EH (cell line): ENCODE data around the gene DPYSL4.

ENCODE experiments used
- DNase-seq: peaks from one replicate; pipeline ENCODE4 v3.0.0-alpha.2; 2015; ENCODE audit warnings: low read depth

Gene DPYSL4

DNA sequence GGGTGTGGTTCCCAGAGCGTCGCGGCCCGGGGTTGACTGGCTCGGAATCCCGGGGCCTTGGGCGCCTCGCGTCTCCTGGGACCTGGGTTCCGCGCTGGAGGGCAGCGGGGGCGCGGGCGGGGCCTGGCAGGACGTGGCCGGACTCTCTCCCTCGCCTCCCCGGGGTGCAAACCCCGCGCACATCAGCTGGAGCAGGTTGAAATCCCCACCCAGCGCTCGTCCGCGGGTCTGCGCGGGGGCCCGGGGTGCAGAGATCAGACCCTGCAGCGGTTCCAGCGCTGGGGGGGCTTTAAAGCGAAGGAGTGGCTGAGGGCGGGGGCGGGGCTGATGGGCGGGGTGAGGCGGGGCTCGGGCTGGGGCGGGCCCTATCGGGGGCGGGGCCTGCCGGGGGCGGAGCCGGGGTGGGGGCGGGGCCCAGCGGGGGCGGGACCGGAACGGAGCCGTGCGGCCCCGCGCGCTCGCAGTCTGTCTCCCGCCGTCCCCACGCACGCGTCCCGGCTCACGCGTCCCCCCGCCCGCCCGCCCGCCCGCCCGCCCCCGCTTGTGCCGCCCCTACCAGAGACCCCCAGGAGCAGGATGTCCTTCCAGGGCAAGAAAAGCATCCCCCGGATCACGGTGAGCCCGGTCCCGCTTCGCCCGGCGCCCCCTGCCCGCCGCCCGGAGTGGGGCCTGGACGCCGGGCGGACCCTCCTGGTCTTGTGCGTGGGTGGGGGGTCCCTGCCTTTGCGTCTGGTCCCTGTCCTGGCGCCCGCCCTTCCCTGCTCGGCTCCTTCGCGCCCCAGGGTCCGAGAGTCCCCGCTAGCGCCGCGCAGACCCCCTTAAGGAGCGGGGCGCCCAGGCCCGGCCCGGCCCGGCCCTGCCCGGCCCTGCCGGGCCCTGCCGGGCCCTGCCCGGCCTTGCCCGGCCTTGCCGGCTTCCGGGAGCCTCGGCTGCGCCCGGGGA, at the start of gene DPYSL4:
Gene DPYSL4 (plus strand): TSS at position 461 of the 942 bp plus-strand sequence. CDS start 116 bp downstream, at position 577.
- peak; percentile 19 for DNase-seq

DNA sequence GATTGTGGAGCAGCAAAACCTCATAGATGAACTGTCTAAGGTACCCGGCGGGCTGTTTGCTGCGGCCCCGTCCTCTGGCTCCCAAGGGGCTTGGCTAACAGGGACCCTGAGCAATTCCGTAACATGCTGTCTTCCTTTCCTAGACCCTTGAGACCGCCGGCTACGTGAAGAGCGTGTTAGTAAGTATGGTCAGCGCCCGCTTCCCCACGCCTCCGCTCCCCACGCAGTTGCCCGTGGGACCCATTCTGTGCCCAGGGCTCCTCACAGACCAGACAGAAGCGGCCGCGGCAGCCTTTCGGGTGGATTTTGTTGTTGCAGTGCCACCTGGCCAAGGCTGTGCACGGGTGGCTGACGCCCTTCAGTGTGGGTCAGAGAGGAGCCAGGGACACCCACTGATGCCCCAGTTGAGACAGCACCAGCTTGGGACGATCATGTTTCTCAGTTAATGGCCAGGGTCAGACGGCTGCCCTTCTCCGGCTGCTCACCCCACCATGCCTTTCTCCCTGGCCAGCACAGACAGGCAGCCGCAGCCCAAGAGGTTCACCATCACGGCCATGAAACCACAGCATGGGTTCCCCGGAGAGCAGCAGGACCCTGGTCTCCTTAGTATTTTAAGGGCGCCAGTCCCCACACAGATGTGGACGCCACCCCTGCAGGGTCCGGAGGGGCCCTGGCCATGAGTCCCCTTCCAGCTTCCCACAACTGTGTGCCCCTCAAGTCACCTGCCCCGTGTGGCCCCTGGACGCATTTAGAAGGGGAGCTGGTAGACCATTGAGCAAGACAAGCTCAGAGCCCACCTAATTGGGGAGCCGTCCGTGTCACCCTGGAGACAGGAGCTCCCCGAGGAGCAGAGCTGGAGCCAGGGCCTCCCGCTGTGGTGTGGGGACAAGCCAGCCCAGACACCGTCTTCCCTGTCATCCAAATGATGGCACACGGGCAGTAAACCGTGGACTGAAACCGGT, 49.4 kb upstream of the DPYSL4 start:
- DNase-seq, result no peak

DNA sequence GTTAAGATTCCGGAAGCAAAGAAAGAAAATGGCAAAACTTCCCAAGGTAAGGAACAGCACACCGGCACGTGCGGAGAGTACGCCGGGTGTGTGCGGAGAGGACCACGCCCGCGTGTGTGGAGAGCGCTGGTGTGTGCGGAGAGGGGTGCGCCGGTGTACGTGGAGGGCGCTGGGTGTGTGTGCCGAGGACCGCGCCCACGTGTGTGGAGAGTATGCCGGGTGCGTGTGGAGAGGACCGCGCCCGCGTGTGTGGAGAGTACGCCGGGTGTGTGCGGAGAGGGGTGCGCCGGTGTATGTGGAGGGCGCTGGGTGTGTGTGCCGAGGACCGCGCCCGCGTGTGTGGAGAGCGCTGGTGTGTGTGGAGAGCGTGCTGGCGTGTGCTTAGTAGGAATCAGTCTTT, 48.6 kb upstream of the DPYSL4 start:
- no peak for DNase-seq

DNA sequence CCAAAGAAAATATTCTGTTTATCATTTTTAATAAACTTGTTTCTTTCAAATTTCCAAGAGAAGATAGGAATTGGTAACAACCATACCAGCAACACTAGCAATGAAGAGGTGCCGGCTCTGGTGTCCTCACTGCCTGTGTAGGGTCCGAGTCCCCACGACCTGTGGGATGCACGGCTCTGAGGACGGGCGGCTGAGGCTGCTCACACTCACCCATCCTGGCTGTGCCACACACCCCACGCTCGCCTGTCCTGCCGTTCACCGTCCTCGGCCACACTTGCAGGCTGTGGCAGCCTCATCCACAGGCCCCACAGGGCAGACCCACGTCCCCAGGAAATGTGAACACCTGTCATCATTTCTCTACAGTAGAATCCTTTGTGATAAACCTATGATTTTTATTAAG, 48.2 kb upstream of the DPYSL4 start:
- no peak for DNase-seq

DNA sequence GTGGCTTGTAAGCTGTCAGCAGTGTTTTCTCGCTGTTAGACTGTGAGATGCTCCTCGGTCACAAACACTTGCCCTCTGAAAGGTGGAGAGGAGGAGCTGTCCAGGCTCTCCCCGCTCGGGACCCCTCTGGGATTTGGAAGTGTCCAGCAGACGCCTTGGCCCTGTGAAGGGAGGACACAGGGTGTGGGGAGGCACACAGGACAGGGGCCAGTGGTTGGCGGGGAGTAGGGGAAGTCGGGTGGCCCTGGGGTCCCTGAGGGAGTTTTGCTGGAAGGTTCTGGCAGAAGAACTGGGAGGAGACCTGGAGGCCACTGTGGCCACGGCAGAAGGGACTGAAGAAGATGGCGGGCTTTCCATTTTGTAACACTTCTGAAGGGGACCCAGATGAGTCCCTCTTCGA, 47.2 kb upstream of the DPYSL4 start:
- DNase-seq, result no peak

DNA sequence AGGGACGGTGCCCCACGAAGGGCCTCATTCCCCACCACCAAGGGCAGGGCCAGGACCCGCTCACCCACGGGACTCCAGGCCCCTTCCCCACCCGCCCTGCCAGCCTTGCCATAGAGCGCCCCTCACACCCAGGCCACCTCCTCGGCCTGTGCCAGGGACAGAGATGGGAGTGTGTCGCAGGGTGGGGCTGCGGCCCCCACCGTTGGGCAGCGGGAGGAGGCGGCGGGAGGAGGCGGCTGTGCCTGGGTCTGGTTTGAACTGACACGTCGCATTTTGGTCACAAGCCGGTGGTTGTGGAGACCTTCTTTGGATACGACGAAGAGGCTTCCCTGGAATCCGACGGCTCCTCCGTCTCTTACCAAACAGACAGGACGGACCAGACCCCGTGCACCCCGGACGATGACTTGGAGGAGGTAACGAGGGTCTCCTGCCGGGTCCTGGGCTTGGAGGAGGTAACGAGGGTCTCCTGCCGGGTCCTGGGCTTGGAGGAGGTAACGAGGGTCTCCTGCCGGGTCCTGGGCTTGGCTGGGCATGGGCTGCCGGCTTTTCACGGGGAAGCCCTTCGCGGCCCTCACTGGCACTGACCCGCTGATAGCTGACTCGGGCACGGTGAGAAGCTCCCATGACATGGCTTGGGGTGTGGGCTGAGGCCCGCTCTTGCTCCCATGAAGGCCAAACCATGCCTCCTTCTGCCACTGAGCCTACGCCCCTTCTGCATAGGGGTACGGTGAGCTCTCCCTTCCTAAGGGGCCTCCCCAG, 46.4 kb upstream of the DPYSL4 start:
- DNase-seq, result no peak

DNA sequence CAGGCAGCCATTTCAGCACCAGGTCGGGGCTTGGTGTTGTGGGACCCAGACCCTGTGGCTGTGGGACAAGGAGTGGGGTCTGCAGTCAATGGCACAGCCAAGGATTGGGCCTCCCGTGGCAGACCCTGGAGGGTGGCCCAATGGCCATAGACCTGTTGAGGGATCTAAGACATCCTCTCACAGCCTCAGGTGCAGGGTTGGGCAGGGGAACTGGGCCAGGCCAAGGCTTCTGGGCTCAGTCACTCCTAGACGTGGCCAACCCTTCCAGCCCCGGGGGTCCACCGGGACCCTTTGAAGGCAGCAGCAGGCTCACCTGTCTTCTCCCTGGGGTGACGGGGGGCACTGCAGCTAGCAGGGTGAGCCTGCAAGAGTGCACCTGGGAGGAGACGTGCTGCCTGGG, 45.7 kb upstream of the DPYSL4 start:
- DNase-seq, result no peak

DNA sequence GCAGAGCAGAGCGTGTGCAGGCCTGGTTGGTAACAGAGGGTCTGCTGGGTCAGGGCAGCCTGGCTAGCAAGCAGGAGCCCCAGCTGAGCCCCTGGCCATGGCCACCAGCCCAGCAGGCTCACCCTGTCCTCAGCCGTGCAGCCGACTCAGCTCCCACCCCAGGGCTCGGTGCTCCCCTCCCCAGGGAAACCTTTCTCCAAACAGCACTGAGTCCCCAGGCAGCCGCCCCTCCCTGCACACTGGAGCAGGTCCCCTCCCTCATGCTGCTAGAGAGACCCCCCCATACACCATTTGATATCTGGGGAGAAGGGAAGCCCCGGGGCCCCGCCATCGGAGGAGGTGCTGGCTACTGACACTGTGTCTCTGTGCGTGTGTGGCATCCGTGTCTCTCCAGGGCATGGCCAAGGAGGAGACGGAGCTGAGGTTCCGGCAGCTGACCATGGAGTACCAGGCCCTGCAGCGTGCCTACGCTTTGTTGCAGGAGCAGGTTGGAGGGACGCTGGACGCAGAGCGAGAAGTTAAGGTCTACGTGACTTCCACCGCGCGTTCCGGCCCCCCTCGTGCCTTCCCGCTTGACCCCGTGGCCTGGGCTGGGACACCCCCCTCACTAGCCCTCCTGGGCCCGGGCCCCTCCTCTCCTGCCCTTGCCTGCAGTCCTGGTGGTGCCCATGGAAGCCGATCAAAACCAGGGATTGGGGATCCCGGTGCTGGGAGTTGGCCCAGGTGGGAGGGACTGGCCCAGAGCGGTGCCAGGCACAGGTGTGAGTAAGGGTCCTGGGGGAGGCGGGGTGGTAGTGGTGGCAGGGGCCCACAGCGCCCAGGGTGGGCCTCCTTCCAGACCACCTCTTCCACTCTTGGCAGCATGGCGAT, 45.0 kb upstream of the DPYSL4 start:
- DNase-seq, result no peak

DNA sequence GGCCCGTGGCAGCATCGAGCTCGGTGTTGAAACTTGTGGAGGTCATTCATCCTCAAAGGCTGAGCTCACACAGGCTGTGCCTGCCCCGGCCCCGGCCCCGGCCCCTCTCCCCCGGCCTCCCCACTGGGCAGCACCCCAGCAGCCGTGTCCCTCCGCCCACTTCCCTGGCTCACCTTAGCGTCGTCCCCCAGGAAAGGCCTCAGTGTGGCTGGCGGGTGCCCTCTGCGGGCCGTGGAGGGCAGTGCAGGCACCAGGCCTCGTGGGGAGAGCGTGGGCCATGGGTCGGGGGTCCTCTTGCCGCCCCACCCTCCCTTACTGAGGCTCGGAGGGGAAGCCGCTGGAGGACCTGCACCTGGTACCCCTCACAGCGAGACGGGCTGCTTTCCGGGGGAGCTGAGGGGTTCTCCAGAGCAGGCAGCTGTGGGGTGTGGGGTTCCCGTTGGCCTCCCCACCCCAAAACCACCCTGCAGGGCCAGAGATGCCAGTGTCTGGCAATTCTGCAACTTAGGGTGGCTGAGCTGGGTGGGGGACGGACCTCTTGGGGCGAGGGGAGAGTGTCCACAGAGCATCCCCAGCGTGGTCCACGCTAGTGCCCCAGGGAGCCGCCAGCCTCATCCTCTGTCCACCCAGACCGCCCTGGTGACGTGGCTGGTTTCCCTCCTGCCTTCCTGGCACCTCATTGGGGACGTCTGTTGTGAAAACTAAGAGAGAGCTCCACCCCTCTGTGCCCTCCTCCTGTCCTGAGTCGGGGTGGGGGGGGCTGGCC, 44.2 kb upstream of the DPYSL4 start:
- DNase-seq, result peak; percentile 56

DNA sequence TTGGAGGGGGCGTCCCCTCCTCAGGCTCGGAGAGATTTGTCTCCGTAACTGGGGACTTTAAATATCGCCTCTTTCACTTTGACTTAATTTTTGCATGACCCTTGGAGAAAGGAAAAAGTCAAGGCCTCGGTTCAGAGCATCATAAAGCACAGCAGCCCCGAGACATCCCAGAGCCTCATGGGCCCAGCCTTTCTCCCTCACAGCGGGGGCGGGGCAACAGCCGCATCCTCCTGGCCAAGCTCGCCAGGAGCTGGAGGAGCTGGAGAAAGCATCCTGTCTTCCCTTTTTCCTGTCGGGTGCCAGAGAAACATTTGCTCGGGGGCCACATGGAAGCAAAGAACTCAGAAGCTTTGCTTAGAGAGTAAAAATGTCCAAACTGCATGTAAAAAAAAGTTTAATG, 43.6 kb upstream of the DPYSL4 start:
- DNase-seq, result peak; percentile 34

DNA sequence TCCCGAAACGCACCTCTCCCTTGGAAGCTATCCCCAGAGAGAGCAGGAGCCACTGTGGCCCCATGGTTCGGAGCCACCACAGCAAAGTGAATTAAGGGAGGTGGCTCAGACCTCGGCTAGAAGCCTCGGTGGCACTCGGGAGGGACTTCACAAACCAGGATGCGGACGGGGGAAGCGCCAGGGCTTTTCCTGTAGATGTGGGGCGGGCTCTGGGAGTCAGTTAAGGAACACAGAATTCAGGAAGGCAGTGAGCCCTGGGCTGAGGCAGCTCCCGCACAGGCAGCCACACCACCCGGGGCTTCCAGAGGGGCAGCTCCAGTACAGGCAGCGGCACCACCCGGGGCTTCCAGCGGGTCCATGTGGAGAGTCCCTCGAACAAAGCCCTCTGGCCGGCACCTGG, 42.7 kb upstream of the DPYSL4 start:
- no peak for DNase-seq

DNA sequence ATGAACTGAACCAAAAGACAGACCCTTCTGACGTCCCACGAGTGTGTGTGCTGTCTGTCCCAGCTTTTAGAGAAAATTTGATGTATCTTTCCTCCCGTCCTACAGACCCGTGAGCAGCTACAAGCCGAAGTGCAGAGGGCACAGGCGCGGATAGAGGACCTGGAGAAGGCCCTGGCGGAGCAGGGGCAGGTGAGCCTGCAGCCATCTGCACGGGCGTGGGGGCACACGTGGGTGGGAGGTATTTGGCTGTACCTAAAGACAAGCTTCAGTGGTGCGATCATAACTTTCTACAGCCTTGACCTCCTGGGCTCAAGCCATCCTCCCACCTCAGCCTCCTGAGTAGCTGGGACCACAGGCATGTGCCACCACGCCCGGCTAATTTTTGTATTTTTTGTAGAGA, 41.7 kb upstream of the DPYSL4 start:
- no peak for DNase-seq

DNA sequence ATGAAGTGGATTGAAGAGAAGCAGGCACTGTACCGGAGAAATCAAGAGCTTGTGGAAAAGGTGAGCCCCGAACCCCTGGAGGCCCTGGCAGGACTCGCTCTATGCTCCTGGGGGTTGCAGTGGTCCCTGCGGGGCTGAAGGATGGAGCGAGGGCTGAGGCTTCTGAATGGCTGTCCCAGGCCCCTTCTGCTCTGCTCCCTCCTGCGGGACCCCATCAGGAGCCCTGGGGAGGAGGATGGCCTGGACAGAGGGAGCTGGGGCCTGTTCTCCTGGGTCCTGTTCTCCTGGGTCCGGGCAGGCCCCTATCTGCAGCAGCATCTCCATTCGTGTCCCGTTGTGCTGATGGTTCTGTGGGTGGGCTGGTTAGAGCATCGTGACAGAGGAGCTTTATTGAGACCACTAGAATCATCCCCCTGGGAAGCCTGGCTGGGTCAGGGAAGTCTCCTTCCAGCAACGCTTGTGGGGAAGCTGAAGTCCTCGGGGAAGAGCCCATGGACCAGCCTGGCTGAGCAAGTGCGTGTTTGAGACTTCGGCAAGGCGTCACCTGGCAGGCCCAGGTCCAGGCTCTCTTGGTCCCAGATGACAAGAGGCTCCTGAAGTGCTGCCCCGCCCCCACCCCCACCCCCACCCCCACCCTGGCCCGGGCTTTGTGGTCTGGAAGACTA, 41.1 kb upstream of the DPYSL4 start:
- no peak for DNase-seq

DNA sequence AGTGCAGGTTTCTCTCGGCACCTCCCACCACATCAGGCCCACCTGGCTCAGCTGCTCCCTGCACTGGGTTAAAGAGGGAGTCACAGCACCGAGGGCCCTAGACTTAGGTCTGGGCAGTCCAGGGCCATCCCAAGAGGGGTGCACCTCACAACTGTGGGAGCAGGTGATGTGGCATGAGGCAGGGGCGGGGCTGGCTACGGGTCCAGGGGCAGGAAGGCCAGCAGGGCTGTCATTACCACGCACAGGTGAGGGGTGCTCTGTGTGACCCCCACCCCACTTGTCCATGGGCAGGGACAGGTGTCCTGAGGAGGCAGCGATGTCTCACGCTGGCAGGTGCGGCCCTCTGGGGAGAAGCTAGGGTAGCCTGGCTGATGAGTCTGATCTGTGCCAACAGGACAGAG, 40.5 kb upstream of the DPYSL4 start:
- DNase-seq, result no peak

DNA sequence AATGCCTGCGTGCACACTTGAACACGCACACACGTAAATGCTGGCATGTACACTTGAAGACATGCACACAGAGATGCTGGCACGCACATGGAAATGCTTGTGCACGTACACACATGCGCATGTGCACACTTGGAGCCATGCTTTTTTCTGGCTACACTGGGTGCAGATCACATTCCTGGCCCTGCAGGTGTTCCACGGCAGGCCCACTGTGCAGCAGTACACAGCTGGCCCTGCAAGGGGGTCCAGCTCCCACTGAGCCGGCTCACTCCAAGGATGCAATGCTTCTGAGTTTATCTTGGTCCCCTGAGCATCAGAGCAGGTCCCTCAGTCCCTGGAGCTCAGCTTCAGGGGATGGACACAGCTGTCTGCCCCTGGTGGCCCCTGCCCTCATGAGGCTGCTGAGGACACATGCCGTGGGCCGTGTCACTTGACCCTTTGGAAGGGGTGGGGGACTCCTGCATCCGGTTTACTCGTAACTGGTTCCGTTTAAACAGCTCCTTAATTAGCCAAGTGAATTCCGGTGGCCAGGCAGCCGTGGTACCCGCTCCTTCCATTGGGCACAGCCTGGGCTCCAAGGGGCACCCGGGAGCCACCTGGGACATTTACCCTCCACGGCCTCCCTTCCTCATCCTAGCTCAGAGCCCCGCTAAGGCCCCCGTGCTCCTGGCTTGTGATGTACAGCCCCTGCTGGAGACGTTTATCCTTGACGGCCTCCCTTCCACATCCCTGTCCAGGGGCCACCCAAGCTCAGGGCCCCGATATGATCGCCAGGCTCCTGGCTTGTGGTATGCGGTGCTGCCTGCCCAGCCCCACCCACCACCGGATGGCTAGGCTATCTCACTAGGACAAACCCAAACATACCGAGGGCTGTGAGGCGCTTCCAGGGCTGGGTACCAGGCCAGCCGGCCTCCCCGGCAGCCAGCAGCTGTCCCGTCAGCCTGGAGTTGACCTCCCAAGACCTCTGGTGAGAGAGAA, 39.5 kb upstream of the DPYSL4 start:
- DNase-seq, result no peak

DNA sequence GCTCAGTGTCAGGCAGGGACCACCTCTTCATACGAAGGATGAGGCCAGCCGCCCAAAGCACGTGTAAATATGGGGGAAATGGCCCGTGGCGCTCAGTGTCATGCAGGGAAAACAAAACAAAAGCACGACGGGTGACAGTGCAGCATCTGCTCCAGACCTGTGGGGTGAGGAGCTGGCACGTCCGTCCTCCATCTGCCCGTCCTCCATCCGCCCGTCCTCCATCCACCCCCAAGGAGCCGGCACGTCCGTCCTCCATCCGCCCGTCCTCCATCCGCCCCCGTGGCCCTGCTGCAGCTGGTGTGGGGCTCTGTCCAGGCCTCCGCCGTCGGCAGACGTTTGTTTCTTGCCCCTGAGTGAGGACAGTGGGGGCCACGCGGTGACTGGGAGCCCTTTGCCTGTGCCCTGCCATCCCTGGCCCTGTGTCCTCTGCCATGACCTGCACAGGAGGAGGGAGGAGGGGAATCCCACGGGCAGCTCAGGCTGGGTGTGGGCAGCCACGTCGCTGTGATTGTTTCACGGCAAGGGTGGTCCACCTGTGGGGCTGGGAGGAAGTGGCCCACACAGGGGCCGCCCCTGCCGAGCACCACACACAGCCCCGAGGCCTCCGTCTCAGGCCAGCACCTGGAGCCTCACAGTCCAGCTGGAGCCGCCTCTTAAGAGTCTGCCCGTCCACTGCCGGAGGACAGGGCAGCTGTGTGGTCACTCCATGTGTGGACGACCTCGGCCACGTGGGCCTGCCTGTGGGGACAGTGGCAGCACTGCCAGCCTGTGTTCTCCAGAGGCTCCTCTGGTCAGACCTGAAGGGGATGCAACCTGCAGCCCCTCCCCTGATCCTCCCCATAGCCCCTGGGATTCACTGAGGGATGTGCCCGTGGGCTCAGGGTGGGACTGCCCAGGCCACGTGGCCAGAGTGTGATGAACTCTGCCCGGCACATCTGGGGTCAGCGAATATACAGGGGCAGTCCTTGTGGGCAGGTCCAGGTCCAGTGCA, 38.2 kb upstream of the DPYSL4 start:
- no peak for DNase-seq

DNA sequence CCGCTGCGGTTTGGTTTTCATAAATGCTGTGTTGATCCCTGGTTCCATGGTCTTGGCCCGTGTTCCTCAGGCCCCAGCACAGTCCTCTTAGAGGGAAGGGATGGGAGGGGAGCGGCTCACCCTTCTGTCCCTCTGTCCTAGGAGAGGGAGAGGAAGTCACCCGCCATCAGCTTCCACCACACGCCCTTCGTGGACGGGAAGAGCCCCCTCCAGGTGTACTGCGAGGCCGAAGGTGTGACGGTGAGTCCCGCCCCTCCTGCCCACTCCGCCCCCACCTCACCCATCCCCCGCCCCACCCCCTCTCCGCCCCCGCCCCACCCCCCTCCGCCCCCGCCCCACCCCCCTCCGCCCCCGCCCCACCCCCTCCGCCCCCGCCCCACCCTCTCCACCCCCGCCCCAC, 37.5 kb upstream of the DPYSL4 start:
- DNase-seq, result peak; percentile 4
